Choroid plexus epithelial cell (primary cell): ENCODE measurements around the gene ACP2.
A peak's percentile ranks its signal among the peaks of the same experiment; 100 is the strongest.

Experiments
- DNase-seq: peaks from one replicate; pipeline ENCODE4 v3.0.0-alpha.2; 2010; ENCODE audit warnings: low read depth
- H3K4me3 ChIP-seq: 2 replicates; pipeline ENCODE4 v1.5.1; 2011; ENCODE audit warnings: low read depth, mild to moderate bottlenecking, control low read depth, low read length, moderate library complexity
- TF ChIP-seq, protein P1 (sequence below): conservative IDR thresholded peaks from 2 replicates; pipeline ENCODE4 v1.5.1; 2011; ENCODE audit warnings: low read depth, mild to moderate bottlenecking, control low read depth, inconsistent platforms, low read length, moderate library complexity

The ACP2 gene

DNA sequence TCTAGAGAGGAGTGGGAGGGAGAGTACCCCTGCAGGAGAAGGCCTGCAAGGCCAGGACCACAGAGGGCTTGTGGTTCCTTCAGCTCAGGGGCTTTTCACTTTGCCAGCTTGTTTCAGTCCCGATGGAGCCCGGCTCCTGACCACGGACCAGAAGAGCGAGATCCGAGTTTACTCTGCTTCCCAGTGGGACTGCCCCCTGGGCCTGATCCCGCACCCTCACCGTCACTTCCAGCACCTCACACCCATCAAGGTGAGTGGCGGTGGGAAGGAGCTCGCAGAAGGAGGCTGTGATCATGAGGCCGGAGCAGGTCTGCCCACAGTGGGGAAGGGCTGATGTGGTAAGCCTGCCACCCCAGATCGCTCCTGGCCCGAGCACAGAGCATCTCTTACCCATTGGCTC, 13.5 kb downstream of the ACP2 start:
- no peak for DNase-seq
- TF ChIP-seq, protein P1, sequence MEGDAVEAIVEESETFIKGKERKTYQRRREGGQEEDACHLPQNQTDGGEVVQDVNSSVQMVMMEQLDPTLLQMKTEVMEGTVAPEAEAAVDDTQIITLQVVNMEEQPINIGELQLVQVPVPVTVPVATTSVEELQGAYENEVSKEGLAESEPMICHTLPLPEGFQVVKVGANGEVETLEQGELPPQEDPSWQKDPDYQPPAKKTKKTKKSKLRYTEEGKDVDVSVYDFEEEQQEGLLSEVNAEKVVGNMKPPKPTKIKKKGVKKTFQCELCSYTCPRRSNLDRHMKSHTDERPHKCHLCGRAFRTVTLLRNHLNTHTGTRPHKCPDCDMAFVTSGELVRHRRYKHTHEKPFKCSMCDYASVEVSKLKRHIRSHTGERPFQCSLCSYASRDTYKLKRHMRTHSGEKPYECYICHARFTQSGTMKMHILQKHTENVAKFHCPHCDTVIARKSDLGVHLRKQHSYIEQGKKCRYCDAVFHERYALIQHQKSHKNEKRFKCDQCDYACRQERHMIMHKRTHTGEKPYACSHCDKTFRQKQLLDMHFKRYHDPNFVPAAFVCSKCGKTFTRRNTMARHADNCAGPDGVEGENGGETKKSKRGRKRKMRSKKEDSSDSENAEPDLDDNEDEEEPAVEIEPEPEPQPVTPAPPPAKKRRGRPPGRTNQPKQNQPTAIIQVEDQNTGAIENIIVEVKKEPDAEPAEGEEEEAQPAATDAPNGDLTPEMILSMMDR: no peak
- H3K4me3 ChIP-seq: no peak overlapping the region

DNA sequence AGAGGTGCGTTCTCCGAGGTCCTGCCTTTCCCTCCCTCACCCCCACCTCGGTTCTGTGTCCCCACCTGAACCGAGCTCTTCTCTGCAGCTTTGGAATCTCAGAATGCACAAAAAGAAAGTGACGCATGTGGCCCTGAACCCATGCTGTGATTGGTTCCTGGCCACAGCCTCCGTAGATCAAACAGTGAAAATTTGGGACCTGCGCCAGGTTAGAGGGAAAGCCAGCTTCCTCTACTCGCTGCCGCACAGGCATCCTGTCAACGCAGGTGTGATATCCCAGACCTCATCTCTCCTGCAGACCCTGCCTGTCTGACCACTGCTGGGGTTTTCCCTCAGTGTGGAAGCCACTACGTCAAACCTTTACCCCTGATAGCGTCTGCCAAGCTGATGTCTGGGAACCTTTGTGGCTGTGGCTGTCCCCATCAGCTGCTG, 13.9 kb downstream of the ACP2 start:
- DNase-seq: peak; percentile 65
- H3K4me3 ChIP-seq: peak overlapping the region; percentile 28
- TF ChIP-seq, protein P1: no peak

DNA sequence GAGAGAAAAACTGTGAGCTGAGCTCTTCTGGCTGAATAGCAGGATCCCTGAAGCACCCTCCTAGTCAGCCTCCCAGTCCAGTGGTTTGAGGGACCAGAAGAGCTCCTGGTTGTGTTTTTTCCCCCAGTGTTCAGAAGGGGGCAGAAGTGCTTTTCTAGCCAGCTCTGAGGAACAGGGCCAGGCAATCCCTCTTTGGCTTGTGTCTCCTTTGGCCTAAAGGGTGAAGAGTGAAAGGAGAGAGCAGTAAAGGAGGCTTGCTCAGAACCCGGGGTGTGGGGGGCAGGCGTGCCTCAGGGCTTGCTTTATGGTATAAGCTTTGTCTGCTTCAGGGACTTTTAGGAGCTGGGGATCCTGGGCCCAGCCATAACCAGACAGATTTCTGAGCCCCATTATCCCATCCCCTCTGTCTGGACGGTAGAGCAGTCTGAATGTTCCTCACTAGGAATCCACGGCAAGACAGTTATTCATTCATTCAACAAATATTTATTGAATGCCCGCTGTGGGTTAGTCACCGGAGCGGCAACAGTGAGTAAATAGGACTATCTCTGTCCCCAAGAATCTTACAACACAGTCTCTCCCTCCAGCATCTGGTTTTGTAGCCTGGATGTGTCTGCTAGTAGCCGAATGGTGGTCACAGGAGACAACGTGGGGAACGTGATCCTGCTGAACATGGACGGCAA, 14.5 kb downstream of the ACP2 start:
- TF ChIP-seq, protein P1: peak; percentile 70
- DNase-seq: peak; percentile 76
- peak overlapping the region; percentile 28 for H3K4me3 ChIP-seq

DNA sequence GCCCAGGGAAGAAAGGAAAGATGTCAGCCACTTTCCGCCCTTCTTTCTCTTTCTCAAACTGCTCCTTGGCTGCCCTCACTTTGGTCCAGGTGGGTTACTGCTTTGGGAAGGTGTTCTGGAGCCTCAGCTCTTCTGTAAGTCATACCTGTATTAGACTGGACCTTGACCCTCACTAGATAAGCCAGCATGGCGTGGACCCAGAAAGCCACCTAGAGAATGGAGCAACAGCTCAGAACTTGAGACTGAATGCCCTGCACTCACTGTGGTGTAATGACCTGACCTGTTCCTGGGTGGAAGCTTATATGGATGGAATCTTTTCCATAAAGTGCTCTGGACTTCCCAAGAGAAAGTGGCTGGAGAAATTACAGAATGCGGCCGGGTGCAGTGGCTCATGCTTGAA, 15.6 kb downstream of the ACP2 start:
- H3K4me3 ChIP-seq: no peak overlapping the region
- no peak for DNase-seq
- TF ChIP-seq, protein P1: no peak

DNA sequence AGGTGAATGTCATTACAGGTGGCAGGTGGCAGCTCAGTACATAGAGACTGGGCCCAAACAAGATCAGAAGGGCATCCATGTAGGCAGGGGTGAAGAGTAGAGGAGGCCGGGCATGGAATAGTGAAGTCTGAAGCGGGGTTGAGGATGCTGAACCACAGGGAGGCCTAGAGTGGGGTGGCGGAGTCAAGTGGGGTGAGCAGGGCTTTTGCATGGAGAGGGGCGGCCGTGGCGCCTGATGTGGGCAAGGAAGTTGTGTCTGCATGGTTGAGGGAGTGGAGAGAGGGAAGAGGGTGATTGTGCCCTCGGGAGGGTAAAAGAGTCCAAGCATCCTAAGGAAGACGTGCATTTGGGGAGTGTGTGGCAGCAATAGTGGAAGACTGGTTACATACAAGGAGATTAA, 19.5 kb downstream of the ACP2 start:
- no peak overlapping the region for H3K4me3 ChIP-seq
- no peak for DNase-seq
- TF ChIP-seq, protein P1: no peak

DNA sequence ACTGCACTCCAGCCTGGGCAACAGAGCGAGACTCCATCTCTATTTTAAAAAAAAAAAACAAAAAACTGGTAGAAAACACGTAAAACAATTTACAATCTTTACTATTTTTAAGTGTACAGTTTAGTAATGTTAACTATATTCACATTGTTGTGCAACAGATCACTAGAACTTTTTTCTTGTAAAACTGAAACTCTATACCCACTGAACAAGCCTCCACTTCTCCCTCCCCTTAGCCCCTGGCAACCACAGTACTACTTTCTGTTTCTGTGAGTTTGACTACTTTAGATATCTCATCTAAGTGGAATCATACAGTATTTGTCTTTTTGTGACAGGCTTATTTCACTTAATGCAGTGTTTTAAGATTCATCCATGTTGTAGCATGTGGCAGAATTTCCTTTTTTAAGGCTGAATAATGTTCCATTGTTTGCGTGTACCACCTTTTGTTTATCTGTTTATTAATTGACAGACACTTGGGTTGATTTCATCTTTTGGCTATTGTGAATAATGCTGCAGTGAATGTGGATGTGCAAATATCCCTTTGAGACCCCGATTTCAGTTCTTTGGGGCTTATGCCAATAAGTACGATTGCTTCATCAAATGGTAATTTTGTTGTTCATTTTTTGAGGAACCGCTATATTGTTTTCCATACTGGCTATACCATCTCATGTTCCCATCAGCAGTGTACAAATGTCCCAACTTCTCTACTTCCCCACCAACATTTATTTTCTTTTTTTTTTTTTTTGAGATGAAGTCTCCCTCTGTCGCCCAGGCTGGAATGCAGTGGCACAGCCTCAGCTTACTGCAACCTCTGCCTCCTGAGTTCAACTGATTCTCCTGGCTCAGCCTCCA, 22.8 kb downstream of the ACP2 start:
- TF ChIP-seq, protein P1: no peak
- peak; percentile 61 for DNase-seq
- H3K4me3 ChIP-seq: no peak overlapping the region
